HEK293T (cell line): ENCODE data around the gene RGS10.

ENCODE experiments used
- CTCF ChIA-PET: fragments of 350-600 bp; formaldehyde crosslinking; extraction: SDS; loops from one replicate; lab custom pipeline; 2021; ENCODE audit warnings: antibody characterized with exemption, inconsistent platforms; lab: Yijun Ruan, JAX
- POLR2A ChIA-PET: fragments of 350-600 bp; formaldehyde crosslinking; extraction: SDS; loops from one replicate; lab custom pipeline; 2020; ENCODE audit warnings: antibody characterized with exemption, inconsistent platforms; lab: Yijun Ruan, JAX
- DNase-seq: peaks from one replicate; pipeline ENCODE4 v3.0.0; 2012; ENCODE audit warnings: mixed read lengths; ENCODE audit errors: extremely low spot score
- ARNT ChIP-seq: fragments of 450-650 bp; IDR thresholded peaks from 2 replicates; pipeline ENCODE4 v1.6.1; 2017; ENCODE audit warnings: mild to moderate bottlenecking
- BHLHE40 ChIP-seq: fragments of 450-650 bp; IDR thresholded peaks from 2 replicates; pipeline ENCODE4 v1.6.1; 2016; ENCODE audit warnings: mild to moderate bottlenecking, moderate library complexity, borderline replicate concordance
- CTBP1 ChIP-seq: fragments of 450-650 bp; IDR thresholded peaks from 2 replicates; pipeline ENCODE4 v1.6.1; 2016; ENCODE audit warnings: borderline replicate concordance
- ELF4 ChIP-seq: fragments of 450-650 bp; IDR thresholded peaks from 2 replicates; pipeline ENCODE4 v1.6.1; 2017; ENCODE audit warnings: antibody characterized with exemption
- FOXA1 ChIP-seq: fragments of 450-650 bp; IDR thresholded peaks from 2 replicates; pipeline ENCODE4 v1.6.1; 2016; ENCODE audit warnings: mild to moderate bottlenecking
- FOXK2 ChIP-seq: fragments of 450-650 bp; IDR thresholded peaks from 2 replicates; pipeline ENCODE4 v1.6.1; 2016; ENCODE audit warnings: mild to moderate bottlenecking
- FOXM1 ChIP-seq: fragments of 450-650 bp; IDR thresholded peaks from 2 replicates; pipeline ENCODE4 v1.6.1; 2017; ENCODE audit warnings: mild to moderate bottlenecking, borderline replicate concordance
- HDGF ChIP-seq: fragments of 450-650 bp; IDR thresholded peaks from 2 replicates; pipeline ENCODE4 v1.6.1; 2017; ENCODE audit warnings: antibody characterized with exemption, borderline replicate concordance
- L3MBTL2 ChIP-seq: fragments of 450-650 bp; conservative IDR thresholded peaks from 2 replicates; pipeline ENCODE4 v1.6.1; 2016; ENCODE audit warnings: mild to moderate bottlenecking
- LEF1 ChIP-seq: fragments of 450-650 bp; IDR thresholded peaks from 2 replicates; pipeline ENCODE4 v1.6.1; 2017; ENCODE audit warnings: mild to moderate bottlenecking, borderline replicate concordance
- NFRKB ChIP-seq: fragments of 450-650 bp; IDR thresholded peaks from 2 replicates; pipeline ENCODE4 v1.6.1; 2016; ENCODE audit warnings: mild to moderate bottlenecking, moderate library complexity
- SP1 ChIP-seq: fragments of 450-650 bp; IDR thresholded peaks from 2 replicates; pipeline ENCODE4 v1.6.1; 2017
- SUZ12 ChIP-seq: fragments of 450-650 bp; IDR thresholded peaks from 2 replicates; pipeline ENCODE4 v1.6.1; 2016; ENCODE audit warnings: mild to moderate bottlenecking
- TARDBP ChIP-seq: fragments of 450-650 bp; IDR thresholded peaks from 2 replicates; pipeline ENCODE4 v1.6.1; 2016
- ZNF384 ChIP-seq: fragments of 450-650 bp; IDR thresholded peaks from 2 replicates; pipeline ENCODE4 v1.6.1; 2016
- TF ChIP-seq, protein P1 (sequence below): fragments of 450-650 bp; IDR thresholded peaks from 2 replicates; pipeline ENCODE4 v1.6.1; 2016

RGS10 gene

DNA sequence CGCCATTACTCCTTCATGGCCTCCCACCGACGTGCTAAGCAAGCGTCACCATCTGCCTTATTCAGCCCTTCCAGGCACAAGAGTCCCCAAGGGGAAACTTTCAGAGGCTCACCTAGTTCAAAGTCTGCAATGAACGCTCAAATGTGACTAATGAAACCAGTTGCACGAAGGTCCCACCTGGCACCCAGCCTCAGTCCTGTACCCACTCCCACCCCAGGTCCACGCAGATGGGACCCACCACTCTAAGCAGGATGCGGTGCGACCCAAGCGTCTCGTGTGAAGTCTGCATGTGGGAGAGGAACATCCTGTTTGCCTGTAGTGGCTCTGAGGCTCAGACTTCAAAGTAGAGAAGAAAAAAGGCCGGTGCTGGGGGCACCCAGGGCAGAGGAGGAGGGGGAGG lies 40.3 kb downstream of the RGS10 start:
- no peak for TF ChIP-seq L3MBTL2
- TF ChIP-seq, protein P1, sequence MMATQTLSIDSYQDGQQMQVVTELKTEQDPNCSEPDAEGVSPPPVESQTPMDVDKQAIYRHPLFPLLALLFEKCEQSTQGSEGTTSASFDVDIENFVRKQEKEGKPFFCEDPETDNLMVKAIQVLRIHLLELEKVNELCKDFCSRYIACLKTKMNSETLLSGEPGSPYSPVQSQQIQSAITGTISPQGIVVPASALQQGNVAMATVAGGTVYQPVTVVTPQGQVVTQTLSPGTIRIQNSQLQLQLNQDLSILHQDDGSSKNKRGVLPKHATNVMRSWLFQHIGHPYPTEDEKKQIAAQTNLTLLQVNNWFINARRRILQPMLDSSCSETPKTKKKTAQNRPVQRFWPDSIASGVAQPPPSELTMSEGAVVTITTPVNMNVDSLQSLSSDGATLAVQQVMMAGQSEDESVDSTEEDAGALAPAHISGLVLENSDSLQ = no peak
- POLR2A ChIA-PET = no interaction called here
- CTCF ChIA-PET = no interaction called here
- DNase-seq = no peak

DNA sequence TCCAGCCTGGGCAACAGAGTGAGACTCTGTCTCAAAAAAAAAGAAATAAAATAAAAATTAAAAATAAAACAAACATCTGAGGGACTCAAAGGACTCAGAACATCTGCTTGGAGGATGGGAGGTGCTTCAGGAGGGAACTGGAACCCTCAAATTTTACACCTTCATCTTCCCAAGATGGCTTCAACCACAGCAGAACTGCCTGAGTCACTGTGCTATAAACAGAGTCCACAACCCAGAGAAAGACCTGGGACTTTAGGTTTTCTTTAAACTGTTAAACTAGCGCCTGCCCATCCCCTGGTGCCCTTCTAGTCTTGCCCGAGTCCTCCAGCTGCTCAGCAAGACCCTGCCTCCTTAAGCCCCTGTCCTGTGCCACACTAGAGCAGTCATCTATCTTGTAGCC lies 40.8 kb downstream of the RGS10 start:
- CTCF ChIA-PET = no interaction called here
- no peak for TF ChIP-seq TARDBP
- no peak for TF ChIP-seq LEF1
- TF ChIP-seq CTBP1 = no peak
- TF ChIP-seq SUZ12 = no peak
- TF ChIP-seq, protein P1 = no peak
- TF ChIP-seq L3MBTL2 = no peak
- no peak for TF ChIP-seq ARNT
- TF ChIP-seq FOXM1 = no peak
- TF ChIP-seq HDGF = no peak
- TF ChIP-seq FOXK2 = no peak
- TF ChIP-seq BHLHE40 = no peak
- TF ChIP-seq SP1 = no peak
- TF ChIP-seq FOXA1 = no peak
- no peak for TF ChIP-seq ZNF384
- no peak for TF ChIP-seq NFRKB
- no peak for TF ChIP-seq ELF4
- POLR2A ChIA-PET = no interaction called here
- DNase-seq = no peak

DNA sequence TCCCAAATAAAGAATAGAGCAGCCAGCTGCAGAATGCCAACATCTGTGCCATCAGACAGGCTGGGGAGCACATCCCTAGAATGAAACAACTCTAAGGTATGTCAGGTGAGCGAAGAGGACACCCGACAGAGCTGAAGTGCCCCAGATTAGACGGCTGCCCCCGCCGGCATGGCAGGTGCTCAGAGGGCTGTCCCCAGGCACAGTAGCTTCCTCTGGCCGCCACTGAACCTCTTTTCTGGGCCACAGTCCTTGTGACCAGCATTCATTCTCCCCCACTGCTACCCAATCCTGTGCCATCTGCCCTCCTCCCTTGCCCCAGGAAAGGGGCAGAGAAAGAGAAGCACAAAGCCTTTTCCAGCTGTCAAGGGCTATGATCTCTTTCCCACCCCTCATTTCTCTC lies 41.7 kb downstream of the RGS10 start:
- ChIA-PET POLR2A (no interaction called here), CTCF (no interaction called here)
- no peak for TF ChIP-seq ELF4
- no peak for TF ChIP-seq HDGF
- TF ChIP-seq SUZ12 = no peak
- TF ChIP-seq, protein P1 = no peak
- no peak for TF ChIP-seq LEF1
- no peak for TF ChIP-seq NFRKB
- TF ChIP-seq BHLHE40 = no peak
- TF ChIP-seq FOXK2 = no peak
- no peak for TF ChIP-seq L3MBTL2
- no peak for TF ChIP-seq FOXA1
- no peak for DNase-seq

DNA sequence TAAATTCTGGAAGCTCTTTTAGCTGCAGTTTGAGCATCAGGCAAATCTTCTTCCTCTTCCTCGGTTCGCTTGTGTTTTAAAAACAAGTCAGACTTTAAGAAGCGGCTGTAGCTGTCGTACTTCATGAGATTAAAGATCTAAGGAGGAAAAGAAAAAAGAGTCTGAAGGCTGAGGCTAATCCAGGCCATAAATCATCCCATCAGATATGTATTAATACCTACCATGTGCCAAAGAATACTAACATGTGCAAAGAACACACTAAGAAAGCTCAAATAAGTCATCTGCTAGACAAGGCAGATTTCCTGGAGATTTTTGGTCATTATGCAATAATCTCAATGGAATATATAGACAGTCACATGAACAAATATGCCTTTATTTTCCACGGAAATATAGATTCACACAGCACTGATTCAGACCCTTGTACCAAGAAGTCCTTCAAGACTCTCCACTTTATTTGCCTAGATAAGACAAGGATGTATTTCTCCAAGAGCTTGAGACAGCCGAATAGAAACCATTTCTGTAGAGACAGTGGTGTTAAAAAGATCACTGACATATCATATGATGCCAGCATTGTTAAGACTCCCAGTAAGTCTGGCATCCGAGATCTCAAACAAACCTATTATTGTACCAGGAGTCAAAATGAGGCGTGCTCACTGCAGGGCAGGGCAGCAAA lies 42.3 kb downstream of the RGS10 start:
- CTCF ChIA-PET = interaction anchor here (1.3 kb wide), 1 partner anchor 11 kb away, joined by 5 read pairs; no protein-coding TSS in a partner anchor
- TF ChIP-seq FOXA1 (no peak), NFRKB (no peak), LEF1 (no peak), FOXM1 (no peak), BHLHE40 (no peak), FOXK2 (no peak), TARDBP (no peak), L3MBTL2 (no peak), CTBP1 (no peak), HDGF (no peak), SP1 (no peak)
- POLR2A ChIA-PET = interaction anchor here (0.9 kb wide), 1 partner anchor 42 kb away, joined by 4 read pairs; the partner anchor contains the start of gene RGS10
- no peak for DNase-seq

DNA sequence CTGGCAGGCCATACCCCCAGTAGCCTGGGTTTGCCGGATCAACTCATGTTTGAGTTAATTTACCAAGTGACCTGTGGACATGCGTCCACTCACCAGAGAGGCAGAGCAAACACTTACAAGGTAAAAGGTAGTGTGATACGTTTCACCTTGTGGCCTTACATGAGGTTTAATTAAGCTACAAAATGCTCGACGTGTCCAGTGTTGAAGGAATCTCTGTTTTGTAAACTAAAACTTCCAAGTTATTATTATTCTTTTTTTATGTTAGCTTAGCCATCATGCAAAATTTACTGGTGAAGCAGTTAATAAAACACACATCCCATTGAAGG lies 42.9 kb downstream of the RGS10 start:
- CTCF ChIA-PET = interaction anchor here (1.3 kb wide), 1 partner anchor 10 kb away, joined by 5 read pairs; no protein-coding TSS in a partner anchor
- TF ChIP-seq LEF1 = no peak
- TF ChIP-seq, protein P1 = no peak
- TF ChIP-seq FOXK2 = no peak
- TF ChIP-seq ZNF384 = no peak
- TF ChIP-seq ELF4 = no peak
- TF ChIP-seq HDGF = no peak
- TF ChIP-seq SUZ12 = no peak
- no peak for TF ChIP-seq NFRKB
- no peak for TF ChIP-seq SP1
- no peak for TF ChIP-seq CTBP1
- no peak for TF ChIP-seq TARDBP
- no peak for TF ChIP-seq FOXA1
- TF ChIP-seq L3MBTL2 = no peak
- no peak for TF ChIP-seq FOXM1
- TF ChIP-seq BHLHE40 = no peak
- DNase-seq = no peak
- POLR2A ChIA-PET = interaction anchor here (0.9 kb wide), 1 partner anchor 43 kb away, joined by 4 read pairs; the partner anchor contains the start of gene RGS10
